Measurements from ENCODE around the gene AP1M1.

The AP1M1 gene

DNA sequence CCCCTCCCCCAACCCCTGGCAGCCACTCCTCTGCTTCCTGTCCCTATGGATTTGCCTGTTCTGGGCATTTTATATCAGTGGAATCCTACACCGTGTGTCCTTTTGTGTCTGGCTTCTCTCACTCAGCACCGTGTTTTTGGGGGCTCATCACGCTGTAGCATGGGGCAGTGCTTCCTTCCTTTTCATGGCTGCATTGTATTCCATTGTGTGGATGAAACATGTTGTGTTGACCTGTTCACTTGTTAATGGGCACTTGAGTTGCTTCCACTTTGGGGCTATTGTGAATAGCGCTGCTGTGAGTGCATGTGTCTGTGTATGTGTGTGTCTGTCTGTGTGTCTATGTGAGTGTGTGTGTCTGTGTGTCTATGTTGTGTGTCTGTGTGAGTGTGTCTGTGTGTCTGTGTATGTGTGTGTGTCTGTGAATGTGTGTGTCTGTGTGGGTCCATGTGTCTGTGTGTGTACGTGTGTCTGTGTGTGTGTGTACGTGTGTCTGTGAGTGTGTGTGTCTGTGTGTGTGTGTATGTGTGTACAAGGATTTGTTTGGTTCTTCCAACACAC, 57.2 kb downstream of the AP1M1 start:
- Histone ChIP-seq H3K27ac (peak overlapping the region in 2 of 21 experiments; percentile 17 to 30), H3K4me3 (no peak overlapping the region)

DNA sequence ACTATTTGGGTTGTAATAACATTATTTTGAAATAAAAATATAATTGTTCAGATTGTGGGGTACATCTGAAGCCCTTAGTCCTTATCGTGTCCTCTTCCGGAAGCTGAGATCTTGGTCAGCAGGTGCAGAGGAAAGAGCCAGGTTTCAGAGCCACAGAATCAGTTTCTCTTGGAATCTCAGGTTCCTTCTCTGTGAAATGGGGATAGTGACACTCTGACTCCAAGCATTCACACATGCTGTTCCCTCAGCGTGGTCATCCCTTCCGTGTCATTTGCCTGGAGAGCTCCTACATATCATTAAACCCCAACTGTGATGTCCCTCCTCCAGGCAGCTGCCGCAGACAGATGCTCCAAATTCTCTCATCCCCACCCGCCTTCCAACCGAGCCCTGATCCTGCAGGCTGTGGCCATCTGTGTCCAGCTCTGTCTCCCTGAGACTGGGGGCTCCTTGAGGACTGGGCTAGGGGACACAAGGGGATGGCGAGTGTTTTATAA, 59.8 kb downstream of the AP1M1 start:
- H3K4me3 ChIP-seq, result no peak overlapping the region
- peak overlapping the region in 3 of 21 experiments; percentile 12 to 58 (median 30) for H3K27ac ChIP-seq

DNA sequence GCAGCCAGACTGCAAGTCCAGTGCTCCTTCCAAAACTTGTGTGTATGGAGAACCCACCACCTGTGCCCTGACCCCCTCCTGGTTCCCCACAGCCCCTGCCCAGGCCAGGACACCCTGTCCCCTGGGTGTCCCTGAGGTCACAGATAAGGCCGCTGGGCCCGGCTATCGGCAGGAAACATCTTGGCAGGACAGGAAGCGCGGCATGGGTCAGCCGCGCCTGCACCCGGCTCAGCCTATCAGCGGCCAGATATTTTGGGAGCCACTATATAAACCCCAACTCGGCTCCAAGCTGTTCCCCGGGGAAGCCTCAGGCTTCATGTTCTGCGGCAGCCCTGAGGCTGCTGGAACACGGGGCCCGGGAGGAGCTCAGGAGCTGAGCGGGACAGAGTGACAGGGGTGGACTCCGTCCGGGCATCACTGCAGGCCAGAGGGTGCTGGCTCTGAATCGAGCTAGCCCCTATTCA, 60.8 kb downstream of the AP1M1 start:
- Histone ChIP-seq H3K27ac (peak overlapping the region in 10 of 21 experiments; percentile 1 to 67 (median 38)), H3K4me3 (no peak overlapping the region)

DNA sequence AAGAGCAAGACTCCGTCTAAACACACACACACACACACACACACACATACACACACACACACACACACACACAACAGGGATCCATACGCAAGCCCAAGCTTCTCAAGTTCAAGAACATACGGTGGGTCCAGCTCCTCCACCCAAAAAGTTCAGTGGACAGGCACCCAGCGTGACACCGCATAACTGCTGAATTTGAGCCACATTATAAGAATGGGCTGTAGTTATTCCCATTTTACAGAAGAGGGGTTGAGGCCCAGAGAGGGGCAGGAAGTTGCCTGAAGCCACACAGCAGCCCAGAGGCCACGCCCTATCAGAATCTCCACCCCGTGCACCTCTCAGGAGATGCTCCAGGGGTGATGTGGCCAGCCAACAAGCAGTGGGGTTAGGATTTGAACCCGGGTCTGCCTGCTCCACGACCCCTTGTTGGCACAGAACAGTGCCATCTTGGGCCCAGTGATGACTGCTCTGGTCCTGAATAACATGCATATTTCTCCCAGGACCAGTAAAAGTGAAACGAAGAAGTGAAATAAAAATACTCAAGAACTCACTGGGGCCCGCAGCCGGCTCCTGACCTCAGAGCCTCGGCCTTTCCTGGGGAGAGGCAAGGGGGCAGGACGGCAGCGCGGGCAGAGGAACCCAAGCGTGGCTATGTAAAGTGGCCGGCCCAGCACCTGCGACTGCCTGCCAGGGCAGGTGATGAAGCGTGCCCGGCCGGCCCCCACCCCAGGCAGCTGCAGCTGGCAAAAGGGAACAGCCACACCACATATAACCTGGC, 61.9 kb downstream of the AP1M1 start:
- H3K4me3 ChIP-seq, result no peak overlapping the region
- H3K27ac ChIP-seq, result peak overlapping the region in 5 of 21 experiments; percentile 25 to 68 (median 43)

DNA sequence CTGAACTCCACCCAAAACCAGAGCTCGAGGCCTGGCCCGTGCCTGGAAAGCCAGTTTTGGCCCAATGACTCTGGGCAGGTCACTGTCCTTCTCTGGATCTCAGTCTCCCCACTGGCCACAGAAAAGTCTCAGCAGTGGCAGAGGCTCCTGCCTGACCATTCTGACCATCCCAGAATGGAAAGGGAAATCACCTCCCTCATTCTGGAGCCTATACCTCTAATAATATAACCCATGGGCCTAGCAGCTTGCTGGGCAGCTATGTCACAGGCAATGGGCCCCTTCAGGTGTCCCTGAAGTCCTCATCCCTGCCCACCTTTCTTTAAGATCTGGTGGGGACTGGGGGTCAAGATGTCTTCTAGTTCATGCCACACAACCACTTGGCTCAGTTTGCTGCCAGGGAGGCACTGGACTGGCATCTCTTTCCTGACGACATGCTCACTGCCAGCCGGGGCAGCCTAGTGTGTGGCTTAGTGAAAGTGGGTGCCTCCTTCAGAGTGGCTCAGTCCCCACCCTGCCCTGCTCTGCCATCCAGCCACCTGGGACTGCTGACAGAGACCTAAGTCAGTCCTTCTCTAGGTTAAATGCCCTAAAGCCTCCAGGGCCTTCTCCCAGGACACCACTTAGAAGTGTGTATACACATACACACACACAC, 62.6 kb downstream of the AP1M1 start:
- Histone ChIP-seq H3K27ac (peak overlapping the region in 4 of 21 experiments; percentile 25 to 68 (median 50)), H3K4me3 (no peak overlapping the region)

DNA sequence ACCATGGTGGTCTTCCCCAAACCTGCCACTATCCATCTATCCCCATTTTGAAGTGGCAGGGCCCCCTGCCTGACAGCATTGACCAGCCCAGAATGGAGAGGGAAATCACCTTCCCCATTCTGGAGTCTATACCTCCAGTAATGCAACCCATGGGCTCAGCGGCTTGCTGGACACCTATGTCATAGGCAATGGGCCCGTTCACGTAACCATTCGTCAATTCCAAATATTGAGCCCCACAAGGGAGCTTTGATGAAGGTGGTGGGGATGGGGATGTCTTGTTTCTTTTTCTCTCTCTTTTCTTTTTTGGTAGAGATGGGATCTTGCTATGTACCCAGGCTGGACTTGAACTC, 63.1 kb downstream of the AP1M1 start:
- Histone ChIP-seq H3K27ac (peak overlapping the region in 1 of 21 experiments; percentile 66), H3K4me3 (no peak overlapping the region)

DNA sequence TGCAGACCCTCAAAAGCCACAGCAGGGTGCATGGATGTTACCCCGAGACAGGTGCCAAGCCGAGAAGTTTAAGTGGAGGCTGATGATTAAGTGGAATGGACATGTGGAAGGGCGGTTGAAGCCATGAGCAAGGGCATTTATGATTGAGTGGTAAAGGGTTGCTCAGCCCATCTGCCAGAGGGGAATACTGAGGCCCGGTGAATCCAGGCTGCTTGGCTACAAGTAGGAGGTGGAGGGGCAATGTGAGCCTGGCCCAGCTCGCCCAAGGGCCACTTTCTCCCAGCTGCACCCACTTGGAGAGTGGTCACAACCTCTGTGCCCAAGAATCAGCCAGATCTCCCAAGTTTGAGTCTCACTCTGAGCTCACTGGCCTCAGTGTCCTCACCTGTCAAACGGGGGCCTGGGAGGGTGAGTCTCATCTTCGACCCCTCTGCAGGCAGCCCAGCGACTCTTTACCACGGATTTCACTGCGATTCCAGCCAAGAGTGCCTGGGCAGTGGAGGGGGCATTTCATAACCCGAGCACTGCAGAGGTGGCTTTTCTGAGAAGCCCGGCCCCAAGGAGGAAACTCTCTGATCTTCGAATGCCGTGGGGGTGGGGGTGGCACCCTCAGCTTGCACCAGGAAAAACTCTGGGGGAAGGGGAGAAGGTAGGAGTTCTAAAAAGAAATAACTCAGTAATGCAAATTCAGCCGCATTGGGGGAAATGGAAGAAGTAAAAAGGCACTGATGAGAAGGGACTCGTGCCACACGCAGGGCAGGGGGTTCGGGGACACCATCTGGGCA, 64.1 kb downstream of the AP1M1 start:
- no peak overlapping the region for H3K4me3 ChIP-seq

DNA sequence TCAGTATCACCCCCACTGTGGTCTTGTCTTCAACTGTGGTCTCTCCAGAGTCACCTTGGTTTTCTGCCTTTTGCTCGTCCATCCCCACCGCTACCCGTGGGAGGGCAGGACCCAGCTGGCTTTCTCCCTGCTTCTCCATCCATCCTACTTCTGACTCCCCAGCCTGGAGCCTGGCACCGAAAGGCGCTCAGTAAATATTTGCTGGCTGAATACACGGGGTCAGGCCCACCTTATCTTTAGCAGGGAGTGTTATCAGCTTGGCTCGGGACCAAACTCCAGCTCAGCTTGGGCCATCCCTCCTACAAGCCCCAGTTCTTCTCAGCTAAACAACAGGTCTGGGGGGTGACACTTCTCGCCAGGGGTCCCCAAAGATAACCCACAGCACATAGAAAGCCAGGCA, 64.9 kb downstream of the AP1M1 start:
- Histone ChIP-seq H3K4me3 (no peak overlapping the region), H3K27ac (peak overlapping the region in 1 of 21 experiments; percentile 66)

More for the DNA sequence above, 64.1 kb downstream of the AP1M1 start:
- peak overlapping the region in 1 of 21 experiments; percentile 66 for H3K27ac ChIP-seq

DNA sequence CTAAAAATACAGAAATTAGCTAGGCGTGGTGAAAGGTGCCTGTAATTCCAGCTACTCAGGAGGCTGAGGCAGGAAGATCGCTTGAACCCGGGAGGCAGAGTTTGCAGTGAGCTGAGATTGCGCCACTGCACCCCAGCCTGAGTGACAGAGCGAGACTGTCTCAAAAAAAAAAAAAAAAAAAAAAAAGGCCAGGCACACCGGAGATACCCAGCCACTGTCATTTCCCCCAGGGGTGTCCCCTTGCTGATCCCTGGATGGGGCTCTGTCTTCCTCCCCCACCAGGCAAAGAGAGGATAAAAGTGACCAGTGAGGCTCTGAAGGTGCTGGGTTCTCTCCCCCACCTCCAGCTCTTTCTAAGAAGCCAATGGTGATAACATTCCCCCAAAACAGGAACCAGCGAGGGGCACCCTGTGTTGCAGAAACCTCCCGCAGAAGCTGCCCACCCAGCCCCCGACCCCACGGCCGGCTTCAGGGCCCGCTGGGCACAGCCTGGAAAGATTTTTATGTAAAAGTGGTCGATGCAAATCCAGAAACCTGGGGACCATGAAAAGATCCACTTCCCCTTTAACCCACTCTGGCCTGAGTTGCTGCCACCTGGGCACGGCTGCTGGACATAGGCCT, 65.5 kb downstream of the AP1M1 start:
- Histone ChIP-seq H3K4me3 (no peak overlapping the region), H3K27ac (peak overlapping the region in 1 of 21 experiments; percentile 66)

DNA sequence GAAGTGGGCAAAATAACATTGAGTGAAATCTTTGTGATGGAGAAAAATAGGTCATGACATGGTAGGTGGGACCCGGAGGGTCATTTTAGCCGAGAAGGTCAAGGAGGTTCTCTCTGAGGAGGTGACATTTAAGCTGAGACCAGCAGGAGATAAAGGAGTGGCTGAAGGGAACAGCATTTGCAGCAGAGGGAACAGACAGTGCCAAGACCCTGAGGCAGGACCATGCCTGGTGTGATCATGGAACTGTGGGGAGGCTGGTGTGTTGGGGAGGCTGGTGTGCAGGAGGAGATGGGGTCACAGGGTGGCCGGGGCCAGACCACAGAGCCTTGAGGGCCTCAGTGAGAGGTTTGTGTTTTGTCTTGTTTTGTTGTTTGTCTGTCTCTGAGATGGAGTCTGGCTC, 67.5 kb downstream of the AP1M1 start:
- Histone ChIP-seq H3K4me3 (no peak overlapping the region), H3K27ac (no peak overlapping the region)

DNA sequence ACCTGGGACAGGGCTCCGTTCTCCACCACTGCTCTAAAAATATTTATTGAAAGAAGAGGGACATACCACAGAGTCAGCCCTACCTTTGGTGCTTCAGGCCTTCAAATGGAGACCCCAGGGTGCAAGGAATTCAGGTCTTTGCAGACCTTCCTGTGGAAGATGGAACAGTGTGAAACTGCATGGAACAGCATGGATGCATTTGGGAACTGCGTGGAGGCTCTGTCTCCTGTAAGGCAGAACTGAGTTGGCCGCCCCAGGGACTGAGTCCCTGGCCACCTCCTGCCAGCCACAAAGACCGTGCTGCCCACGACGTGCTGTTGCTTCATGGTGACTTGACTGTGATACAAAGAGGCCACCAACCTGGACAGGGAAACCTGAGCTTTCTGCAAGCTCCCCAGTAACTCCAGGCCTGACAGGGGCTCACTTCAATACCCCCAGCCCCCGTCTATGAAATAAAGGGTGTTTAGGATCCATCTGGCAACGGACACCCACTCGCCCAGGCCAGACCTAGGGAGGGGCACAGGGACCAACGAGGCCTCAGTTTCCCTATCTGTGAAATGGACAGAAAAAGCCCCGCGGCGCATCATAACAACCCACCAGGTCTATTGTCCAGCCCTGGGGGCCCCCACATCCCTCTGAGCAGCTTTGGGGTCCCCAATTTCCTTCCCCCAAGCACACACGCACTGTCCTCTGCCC, 68.3 kb downstream of the AP1M1 start:
- H3K4me3 ChIP-seq, result no peak overlapping the region
- H3K27ac ChIP-seq, result no peak overlapping the region

DNA sequence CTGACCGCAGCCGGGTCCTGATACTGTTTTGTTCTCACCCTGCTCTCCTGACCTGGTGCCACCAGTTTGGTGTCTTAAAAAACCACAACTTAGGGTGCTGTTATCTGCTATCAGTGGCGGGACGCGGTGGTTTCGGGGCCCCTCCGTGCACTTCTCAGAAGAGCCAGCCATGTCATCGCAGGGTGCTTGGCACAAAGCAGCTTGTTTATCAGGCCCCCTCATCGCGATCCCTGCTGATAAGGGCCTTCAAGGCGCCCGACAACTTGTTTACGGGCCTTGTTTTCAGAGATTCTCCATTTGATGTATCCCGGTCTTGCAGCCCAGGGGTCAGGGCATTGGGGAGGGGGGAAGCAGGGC, 68.9 kb downstream of the AP1M1 start:
- no peak overlapping the region for H3K27ac ChIP-seq
- no peak overlapping the region for H3K4me3 ChIP-seq

DNA sequence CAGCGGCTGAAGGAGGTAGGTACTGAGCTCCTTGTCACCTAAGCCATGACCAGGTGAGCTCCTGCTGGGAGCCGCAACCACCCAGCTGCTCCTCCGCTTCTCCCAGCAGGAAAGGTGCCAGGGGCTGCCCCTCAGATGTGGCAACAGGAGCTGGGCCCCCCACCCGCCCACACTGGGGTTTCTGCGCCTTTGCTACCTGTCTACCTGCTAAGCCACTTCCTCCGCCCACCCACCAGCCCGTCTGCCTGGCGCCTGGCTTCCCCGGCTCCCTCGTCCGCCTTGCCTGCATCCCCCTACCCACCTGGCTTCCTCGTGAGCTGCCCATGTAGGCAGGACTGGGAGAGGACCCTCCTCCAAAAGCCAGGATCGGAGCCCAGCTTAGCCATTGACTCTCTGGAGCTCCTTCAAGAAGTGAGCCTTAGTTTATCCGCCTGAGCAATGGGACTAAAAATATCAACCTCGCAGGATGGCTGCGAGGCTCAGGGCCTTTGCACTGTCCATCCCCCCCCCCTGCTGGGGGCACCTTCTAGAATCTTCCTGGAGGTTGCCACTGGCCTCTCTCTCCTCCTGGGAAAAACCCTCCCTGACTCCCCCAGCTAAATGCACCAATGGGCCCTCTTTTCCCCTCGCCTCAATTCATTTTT, 71.1 kb downstream of the AP1M1 start:
- no peak overlapping the region for H3K4me3 ChIP-seq
- H3K27ac ChIP-seq, result no peak overlapping the region

DNA sequence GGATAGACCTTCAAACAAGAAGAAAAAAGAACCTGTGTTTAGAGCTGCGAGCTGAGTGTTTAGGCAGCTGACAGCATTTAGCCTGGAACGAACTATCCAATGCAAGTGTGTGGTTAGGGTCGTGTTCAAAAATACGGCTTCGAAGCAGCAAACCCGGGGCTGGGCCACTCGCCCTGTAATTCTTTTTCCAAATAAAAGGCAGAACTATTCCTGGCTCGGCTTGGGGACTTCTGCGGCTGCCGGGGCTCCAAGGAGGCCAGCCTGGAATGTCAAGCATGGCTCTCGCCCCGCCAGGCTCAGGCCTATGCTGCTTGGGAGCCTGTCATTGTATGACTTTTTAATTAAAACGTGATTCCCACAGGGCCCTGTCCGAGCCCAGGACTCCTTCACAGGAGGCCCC, 75.2 kb downstream of the AP1M1 start:
- Histone ChIP-seq H3K27ac (peak overlapping the region in 10 of 21 experiments; percentile 0 to 50 (median 30)), H3K4me3 (no peak overlapping the region)

DNA sequence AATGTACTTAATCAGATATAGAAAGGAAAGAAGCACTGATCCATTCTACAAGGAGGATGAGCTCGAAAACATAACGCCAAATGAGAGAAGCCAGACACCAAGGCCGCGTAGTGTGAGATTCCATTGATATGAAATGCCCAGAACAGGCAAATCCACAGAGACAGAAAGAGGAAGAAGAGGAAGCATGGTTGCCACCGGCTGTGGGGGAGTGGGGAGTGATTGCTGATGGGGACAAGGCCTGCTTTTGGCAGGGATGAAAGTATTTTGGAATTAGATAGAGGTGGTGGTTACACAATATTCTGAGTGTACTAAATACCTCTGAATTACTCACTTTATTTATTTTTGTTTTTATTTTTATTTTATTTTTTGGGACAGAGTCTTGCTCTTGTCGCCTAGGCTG, 76.7 kb downstream of the AP1M1 start:
- peak overlapping the region in 3 of 21 experiments; percentile 21 to 44 (median 26) for H3K27ac ChIP-seq
- H3K4me3 ChIP-seq, result no peak overlapping the region

DNA sequence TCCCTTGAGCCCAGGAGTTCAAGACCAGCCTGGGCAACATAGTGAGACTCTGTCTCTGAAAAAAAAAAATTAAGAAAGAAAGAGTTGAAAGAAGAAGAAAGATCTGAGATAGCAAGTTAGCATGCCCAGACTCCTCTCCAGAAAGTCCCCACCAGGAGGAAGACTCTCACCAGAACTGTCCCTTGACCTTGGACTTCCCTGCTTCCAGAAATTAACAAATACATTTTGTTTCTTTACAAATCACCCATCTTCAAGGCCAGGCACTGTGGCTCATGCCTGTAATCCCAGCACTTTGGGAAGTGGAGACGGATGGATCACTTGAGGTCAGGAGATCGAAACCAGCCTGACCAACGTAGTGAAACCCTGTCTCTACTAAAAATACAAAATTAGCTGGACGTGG, 82.6 kb downstream of the AP1M1 start:
- Histone ChIP-seq H3K27ac (no peak overlapping the region), H3K4me3 (no peak overlapping the region)

DNA sequence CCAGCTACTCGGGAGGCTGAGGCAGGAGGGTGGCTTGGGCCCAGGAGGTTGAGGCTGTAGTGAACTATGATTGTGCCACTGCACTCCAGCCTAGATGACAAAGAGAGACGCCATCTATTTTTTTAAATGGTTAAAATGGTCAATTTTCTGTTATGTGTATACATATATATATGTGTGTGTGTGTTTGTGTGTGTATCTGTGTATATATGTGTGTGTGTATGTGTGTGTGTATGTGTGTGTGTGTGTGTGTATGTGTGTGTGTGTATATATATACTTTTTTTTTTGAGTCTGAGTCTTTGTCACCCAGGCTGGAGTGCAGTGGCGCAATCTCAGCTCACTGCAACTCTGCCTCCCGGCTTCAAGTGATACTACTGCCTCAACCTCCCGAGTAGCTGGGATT, 84.0 kb downstream of the AP1M1 start:
- H3K27ac ChIP-seq, result peak overlapping the region in 1 of 21 experiments; percentile 81

More for the DNA sequence above, 84.0 kb downstream of the AP1M1 start:
- H3K4me3 ChIP-seq, result no peak overlapping the region
